Nephron (organoid): ENCODE results near the gene TMBIM4.

ENCODE experiments used
- H3K27ac Mint-ChIP-seq, 3 experiments: 2 replicates each; pipeline ENCODE4 v1.8.0; 2020; ENCODE audit warnings: mixed read lengths in 3 of 3, mild to moderate bottlenecking in 2 of 3, moderate library complexity in 1 of 3
- H3K27me3 Mint-ChIP-seq: 2 replicates; pipeline ENCODE4 v1.8.0; 2021; ENCODE audit warnings: low read depth, mild to moderate bottlenecking, moderate library complexity, mixed read lengths
- H3K36me3 Mint-ChIP-seq: 2 replicates; pipeline ENCODE4 v1.8.0; 2020; ENCODE audit warnings: low read depth, mixed read lengths
- H3K4me1 Mint-ChIP-seq: 2 replicates; pipeline ENCODE4 v1.8.0; 2020; ENCODE audit warnings: mixed read lengths
- H3K4me3 Mint-ChIP-seq, 3 experiments: 2 replicates each; pipeline ENCODE4 v1.8.0; 2020; ENCODE audit warnings: mild to moderate bottlenecking in 3 of 3, mixed read lengths in 3 of 3, moderate library complexity in 2 of 3
- H3K9me3 Mint-ChIP-seq: 2 replicates; pipeline ENCODE4 v1.8.0; 2020; ENCODE audit warnings: mixed read lengths
- TF ChIP-seq, protein P1 (sequence below), 3 experiments: fragments of 200-600 bp; sonication (generic); IDR thresholded peaks; one replicate each; pipeline ENCODE4 v1.5.0; 2021; ENCODE audit warnings: antibody characterized with exemption in 3 of 3; ENCODE audit not compliant: unreplicated experiment in 3 of 3

Gene TMBIM4

DNA sequence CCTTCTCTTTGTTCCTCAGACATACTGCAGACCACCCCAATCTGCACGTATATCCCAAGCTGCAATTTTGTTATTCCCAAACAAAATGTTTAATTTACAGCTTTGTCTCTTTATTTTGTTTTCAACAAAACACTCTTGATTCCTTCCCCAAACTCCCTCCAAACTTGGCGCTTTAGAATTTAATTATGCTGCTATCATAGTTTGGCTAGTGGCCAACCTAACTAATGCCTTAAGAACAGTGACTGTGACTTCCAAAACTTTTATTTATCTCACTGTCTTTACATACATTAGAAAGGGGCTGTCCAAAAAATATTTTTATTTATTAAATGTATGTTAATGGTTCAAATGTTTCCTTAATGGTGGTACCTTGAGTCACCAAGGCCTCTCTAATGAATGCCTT lies 7.1 kb downstream of the TMBIM4 start:
- Mint-ChIP-seq H3K4me1 (no peaks in the 10 kb centered on the region), H3K4me3 (no peak overlapping the region), H3K27ac (no peak overlapping the region), H3K36me3 (peaks cover 59% of the 10 kb centered on the region), H3K27me3 (no peaks in the 10 kb centered on the region), H3K9me3 (peaks cover 30% of the 10 kb centered on the region)
- TF ChIP-seq, protein P1, sequence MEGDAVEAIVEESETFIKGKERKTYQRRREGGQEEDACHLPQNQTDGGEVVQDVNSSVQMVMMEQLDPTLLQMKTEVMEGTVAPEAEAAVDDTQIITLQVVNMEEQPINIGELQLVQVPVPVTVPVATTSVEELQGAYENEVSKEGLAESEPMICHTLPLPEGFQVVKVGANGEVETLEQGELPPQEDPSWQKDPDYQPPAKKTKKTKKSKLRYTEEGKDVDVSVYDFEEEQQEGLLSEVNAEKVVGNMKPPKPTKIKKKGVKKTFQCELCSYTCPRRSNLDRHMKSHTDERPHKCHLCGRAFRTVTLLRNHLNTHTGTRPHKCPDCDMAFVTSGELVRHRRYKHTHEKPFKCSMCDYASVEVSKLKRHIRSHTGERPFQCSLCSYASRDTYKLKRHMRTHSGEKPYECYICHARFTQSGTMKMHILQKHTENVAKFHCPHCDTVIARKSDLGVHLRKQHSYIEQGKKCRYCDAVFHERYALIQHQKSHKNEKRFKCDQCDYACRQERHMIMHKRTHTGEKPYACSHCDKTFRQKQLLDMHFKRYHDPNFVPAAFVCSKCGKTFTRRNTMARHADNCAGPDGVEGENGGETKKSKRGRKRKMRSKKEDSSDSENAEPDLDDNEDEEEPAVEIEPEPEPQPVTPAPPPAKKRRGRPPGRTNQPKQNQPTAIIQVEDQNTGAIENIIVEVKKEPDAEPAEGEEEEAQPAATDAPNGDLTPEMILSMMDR (IDR thresholded peaks at IDR 0.05; ENCODE audit: unreplicated experiment in 3 of 3): no peak

DNA sequence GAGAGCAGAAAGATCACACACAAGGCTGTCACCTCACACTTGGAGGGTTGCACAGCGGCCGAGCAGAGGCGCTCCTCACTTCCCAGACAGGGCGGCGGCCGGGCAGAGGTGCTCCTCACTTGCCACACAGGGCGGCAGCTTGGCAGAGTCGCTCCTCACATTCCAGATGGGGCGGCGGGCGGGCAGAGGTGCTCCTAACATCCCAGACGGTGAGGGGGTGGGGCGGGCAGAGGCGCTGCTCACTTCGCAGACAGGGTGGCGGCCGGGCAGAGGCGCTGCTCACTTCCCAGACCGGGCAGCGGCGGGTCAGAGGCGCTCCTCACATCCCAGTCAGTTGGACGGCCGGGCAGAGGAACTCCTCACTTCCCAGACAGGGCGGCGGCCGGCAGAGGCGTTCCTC lies 9.1 kb downstream of the TMBIM4 start:
- no peak overlapping the region for H3K27ac Mint-ChIP-seq
- H3K27me3 Mint-ChIP-seq: no peaks in the 10 kb centered on the region
- H3K9me3 Mint-ChIP-seq: peaks cover 24% of the 10 kb centered on the region
- no peak overlapping the region for H3K4me3 Mint-ChIP-seq
- no peaks in the 10 kb centered on the region for H3K4me1 Mint-ChIP-seq
- TF ChIP-seq, protein P1 (IDR thresholded peaks at IDR 0.05; ENCODE audit: unreplicated experiment in 3 of 3): no peak
- peaks cover 54% of the 10 kb centered on the region for H3K36me3 Mint-ChIP-seq

DNA sequence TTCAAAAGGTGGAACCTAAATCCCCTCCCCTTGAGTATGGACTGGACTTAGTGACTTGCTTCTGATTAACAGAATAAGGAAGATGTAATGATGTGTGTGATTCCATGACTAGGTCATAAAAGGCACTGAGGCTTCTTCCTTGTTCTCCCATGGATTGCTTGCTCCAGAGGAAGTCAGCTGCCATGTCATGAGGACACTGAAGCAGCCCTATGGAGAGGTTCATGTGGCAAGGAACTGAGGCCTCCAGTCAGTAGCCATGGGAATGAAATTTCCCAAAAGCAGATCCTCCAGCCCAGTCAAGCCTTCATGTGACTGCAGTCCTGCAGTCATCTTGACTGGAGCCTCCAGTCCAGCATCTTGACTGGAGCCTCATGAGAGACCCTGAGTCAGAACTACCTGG lies 10.7 kb downstream of the TMBIM4 start:
- Mint-ChIP-seq H3K27ac (no peak overlapping the region), H3K36me3 (peaks cover 38% of the 10 kb centered on the region), H3K9me3 (peaks cover 10% of the 10 kb centered on the region), H3K4me1 (no peaks in the 10 kb centered on the region), H3K27me3 (no peaks in the 10 kb centered on the region), H3K4me3 (no peak overlapping the region)
- TF ChIP-seq, protein P1 (IDR thresholded peaks at IDR 0.05; ENCODE audit: unreplicated experiment in 3 of 3): no peak

DNA sequence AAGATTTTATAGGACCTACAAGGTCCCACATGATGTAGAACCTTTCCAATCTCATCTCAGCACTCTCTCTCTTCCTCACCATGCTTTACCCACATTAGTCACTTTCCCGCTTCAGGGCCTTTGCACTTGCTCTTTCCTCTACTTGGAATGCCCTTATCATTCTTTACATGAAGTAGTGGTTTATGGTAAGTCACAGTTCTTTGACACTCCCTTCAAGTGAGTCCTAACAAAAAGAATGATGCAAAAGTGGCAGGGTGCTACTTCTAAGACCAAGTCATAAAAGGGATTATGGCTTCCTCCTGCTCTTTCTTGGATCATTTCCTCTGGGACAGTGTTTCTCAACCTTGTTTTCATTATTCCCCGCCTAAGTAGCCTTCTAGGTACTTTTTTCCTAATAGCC lies 13.1 kb downstream of the TMBIM4 start:
- H3K4me3 Mint-ChIP-seq: no peak overlapping the region
- TF ChIP-seq, protein P1 (IDR thresholded peaks at IDR 0.05; ENCODE audit: unreplicated experiment in 3 of 3): no peak

DNA sequence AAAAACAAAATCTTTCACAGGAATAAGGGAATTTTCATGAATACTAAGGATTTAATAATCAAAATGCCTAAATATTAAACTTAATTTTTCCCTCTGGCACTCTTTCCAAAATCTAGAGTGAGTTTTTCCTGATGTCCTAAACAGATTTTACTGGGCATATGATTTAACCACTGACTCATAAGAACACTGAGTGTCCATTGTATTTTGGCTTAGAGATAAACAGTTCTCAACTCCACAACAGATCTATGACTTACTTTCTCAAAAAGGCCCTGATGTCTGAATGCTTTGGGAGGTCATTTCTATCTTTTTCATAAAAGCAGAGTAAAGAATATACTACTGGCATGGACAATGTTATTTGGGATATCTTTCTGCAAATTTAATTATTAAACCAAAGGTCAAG lies 15.0 kb downstream of the TMBIM4 start:
- Mint-ChIP-seq H3K27me3 (no peaks in the 10 kb centered on the region), H3K27ac (no peak overlapping the region), H3K4me1 (no peaks in the 10 kb centered on the region)

More for the DNA sequence above, 13.1 kb downstream of the TMBIM4 start:
- Mint-ChIP-seq H3K4me1 (no peaks in the 10 kb centered on the region), H3K27ac (no peak overlapping the region), H3K36me3 (peaks cover 25% of the 10 kb centered on the region), H3K27me3 (no peaks in the 10 kb centered on the region), H3K9me3 (peaks cover 7% of the 10 kb centered on the region)

DNA sequence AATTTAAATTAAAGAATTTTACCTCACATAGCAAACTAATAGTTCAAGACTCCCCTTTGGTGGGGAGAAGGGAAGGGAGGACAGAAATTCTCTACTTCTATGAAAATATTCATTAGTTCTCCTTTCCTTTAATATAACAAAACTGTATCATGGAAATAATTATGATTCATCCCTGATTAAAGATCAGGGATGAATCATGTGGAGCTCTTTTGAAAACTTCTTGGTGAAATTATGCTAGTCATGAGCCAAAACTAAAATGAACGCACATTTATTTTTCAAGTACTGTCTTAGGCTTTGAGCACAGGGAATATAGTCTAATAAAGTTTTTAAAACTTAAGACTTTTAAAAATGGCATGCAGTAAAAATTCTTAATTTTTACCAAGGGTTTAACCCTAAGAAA lies 17.1 kb downstream of the TMBIM4 start:
- TF ChIP-seq, protein P1 (IDR thresholded peaks at IDR 0.05; ENCODE audit: unreplicated experiment in 3 of 3): no peak
- Mint-ChIP-seq H3K4me3 (no peak overlapping the region), H3K36me3 (peaks cover 13% of the 10 kb centered on the region), H3K9me3 (peaks cover 3% of the 10 kb centered on the region), H3K27ac (no peak overlapping the region), H3K4me1 (no peaks in the 10 kb centered on the region), H3K27me3 (no peaks in the 10 kb centered on the region)

More for the DNA sequence above, 15.0 kb downstream of the TMBIM4 start:
- peaks cover 7% of the 10 kb centered on the region for H3K9me3 Mint-ChIP-seq
- TF ChIP-seq, protein P1 (IDR thresholded peaks at IDR 0.05; ENCODE audit: unreplicated experiment in 3 of 3): no peak
- H3K36me3 Mint-ChIP-seq: peaks cover 23% of the 10 kb centered on the region
- no peak overlapping the region for H3K4me3 Mint-ChIP-seq
